ENCODE measurements around the gene CYBRD1. TPM values are rescaled to one million over a fixed set of nuclear protein-coding genes. Genes with fewer than 3 reads are reported as not detected.

CYBRD1 gene
- total and polyA plus RNA-seq, 8 donors = 12.2 to 150 (median 45.9) TPM

DNA sequence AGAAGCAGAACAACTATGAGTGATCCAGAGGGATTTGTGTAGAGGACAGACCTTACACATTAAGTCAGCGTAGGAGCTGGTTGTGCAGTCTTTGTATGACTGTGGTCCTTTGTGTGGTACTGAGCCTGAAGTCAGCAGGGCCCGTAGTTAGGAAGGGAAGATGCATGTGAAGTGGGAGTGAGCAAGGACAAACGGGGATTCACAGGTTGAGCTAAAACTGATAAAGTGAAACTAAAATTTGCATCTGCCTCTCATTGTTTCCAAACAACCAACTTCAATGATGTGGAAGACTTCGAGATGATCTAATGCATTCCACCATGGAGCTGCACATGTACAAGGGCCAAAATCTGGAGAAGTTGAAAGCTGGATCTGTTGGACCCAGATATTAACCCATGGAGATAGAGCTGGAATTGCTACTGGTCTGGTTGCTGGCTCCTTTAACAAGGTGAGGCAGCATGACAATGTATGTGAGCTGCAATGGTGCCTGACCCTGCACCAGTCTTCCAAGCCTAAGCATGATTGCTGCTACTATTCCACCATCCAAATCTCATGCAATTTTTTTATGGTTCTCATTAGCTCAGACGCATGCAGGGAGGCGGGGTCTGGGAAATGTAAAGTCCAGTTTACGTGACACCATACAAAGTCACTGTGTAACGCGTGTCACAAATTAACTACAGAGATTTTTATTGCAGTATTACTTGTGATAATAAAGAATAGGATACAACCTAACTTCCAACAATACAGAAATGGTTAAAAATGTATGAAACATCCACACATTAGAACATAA, 12.1 kb upstream of the CYBRD1 start:
- no peak overlapping the region for H3K4me3 ChIP-seq
- H3K27ac ChIP-seq = no peak overlapping the region
- H3K27me3 ChIP-seq = no peaks in the 10 kb centered on the region
- TF ChIP-seq, protein P1, sequence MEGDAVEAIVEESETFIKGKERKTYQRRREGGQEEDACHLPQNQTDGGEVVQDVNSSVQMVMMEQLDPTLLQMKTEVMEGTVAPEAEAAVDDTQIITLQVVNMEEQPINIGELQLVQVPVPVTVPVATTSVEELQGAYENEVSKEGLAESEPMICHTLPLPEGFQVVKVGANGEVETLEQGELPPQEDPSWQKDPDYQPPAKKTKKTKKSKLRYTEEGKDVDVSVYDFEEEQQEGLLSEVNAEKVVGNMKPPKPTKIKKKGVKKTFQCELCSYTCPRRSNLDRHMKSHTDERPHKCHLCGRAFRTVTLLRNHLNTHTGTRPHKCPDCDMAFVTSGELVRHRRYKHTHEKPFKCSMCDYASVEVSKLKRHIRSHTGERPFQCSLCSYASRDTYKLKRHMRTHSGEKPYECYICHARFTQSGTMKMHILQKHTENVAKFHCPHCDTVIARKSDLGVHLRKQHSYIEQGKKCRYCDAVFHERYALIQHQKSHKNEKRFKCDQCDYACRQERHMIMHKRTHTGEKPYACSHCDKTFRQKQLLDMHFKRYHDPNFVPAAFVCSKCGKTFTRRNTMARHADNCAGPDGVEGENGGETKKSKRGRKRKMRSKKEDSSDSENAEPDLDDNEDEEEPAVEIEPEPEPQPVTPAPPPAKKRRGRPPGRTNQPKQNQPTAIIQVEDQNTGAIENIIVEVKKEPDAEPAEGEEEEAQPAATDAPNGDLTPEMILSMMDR (IDR thresholded peaks at IDR 0.05) = no peak
- TF ChIP-seq EP300 (IDR thresholded peaks at IDR 0.05) = no peak
- TF ChIP-seq POLR2AphosphoS5 (IDR thresholded peaks at IDR 0.05) = no peak
- no peak for TF ChIP-seq POLR2A (IDR thresholded peaks at IDR 0.05)
- intact Hi-C loops (cut with DNase I; ENCODE audit: low total_unique reads) = no loop called here
- whole genome bisulfite sequencing, 5 donors = 83 to 96% (median 87%) methylated on average over 9 of the region's 9 CpGs
- H3K4me1 ChIP-seq = no peaks in the 10 kb centered on the region
- DNase-seq = no peak
- H3K9me3 ChIP-seq = no peaks in the 10 kb centered on the region
- no peaks in the 10 kb centered on the region for H3K36me3 ChIP-seq

DNA sequence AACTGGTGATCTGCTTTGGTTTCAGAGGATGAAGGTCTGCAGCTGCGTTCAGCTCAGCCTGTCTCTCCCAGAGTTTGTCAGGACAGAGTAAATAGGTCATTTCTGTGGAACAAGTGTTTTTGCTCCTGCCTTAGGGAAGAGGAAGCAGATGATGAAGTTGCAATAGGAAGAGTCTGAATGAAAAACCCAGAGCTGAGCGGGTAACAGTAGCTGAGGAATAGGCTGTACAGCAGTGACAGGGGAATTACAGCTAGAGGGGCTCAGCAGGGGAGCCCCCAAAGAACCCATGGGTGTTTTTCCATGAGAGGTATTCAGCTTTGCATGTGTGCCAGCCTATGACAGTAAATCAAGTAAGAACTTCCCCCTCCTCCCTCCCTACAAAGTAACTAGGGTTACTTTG, 10.3 kb upstream of the CYBRD1 start:
- intact Hi-C loops (cut with DNase I; ENCODE audit: low total_unique reads) = no loop called here
- WGBS, 5 donors = 69 to 81% (median 77%) methylated on average over 2 of the region's 2 CpGs
- H3K9me3 ChIP-seq = no peaks in the 10 kb centered on the region
- no peaks in the 10 kb centered on the region for H3K4me1 ChIP-seq
- no peak overlapping the region for H3K27ac ChIP-seq
- no peak overlapping the region for H3K4me3 ChIP-seq
- no peak for DNase-seq
- no peaks in the 10 kb centered on the region for H3K27me3 ChIP-seq
- no peaks in the 10 kb centered on the region for H3K36me3 ChIP-seq
- TF ChIP-seq EP300 (IDR thresholded peaks at IDR 0.05) = no peak
- TF ChIP-seq POLR2A (IDR thresholded peaks at IDR 0.05) = no peak

DNA sequence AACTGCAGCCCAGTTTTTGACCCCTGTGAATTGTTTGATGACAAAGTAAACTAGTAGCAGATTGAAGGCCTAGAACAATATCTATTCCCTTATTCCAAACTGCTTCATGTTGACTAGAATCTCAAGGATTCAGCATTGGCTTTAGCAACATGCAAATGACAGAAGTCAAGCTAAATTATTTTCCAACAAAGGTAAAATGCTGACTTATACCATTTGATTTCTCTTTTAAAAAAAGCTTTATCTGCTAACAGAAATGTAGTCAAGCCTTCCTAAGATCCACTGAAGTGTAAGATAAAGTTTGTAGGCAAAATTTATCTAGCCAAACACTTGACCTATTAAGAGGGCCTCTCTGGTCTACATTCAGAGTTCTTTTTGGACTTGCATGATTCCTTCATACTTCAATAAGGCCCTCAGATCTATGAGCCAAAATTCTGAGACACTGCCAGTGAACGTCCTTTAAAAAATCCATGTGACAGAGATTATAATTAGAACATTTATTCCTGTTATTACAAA, 9.5 kb upstream of the CYBRD1 start:
- Histone ChIP-seq H3K36me3 (no peaks in the 10 kb centered on the region), H3K4me3 (no peak overlapping the region), H3K27me3 (no peaks in the 10 kb centered on the region), H3K27ac (no peak overlapping the region), H3K4me1 (no peaks in the 10 kb centered on the region), H3K9me3 (no peaks in the 10 kb centered on the region)
- WGBS, 5 donors = 52 to 78% (median 67%) methylated on average over 1 of the region's 1 CpG
- intact Hi-C loops (cut with DNase I; ENCODE audit: low total_unique reads) = no loop called here
- TF ChIP-seq EP300 (IDR thresholded peaks at IDR 0.05) (no peak), POLR2A (IDR thresholded peaks at IDR 0.05) (no peak), POLR2AphosphoS5 (IDR thresholded peaks at IDR 0.05) (no peak)
- TF ChIP-seq, protein P1 (IDR thresholded peaks at IDR 0.05) = no peak
- DNase-seq = no peak

DNA sequence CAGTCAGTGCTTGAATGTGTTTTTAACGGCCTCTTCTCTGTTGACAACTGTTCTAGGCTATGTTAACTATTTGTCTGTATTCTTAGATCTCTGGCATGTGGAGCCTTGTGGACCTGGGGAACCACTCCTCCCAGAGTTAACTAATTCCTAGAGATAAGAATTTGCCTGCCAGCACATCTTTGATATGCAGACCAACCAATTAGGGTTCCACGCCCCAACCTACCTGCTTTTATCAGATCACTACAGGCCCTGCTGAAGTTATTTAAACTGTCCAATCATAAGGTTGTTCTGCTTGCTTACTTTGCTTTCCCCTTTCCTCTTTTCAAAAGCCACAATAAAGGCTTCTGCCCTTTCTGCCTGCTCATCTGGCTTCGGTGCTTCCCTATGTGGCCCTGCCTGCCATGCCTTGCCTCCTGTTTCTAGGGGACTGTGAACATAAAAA, 8.5 kb upstream of the CYBRD1 start:
- 21 to 45% (median 29%) methylated on average over 3 of the region's 3 CpGs for WGBS, 5 donors
- Histone ChIP-seq H3K27me3 (no peaks in the 10 kb centered on the region), H3K36me3 (no peaks in the 10 kb centered on the region), H3K27ac (no peak overlapping the region), H3K4me3 (no peak overlapping the region), H3K9me3 (no peaks in the 10 kb centered on the region), H3K4me1 (no peaks in the 10 kb centered on the region)
- TF ChIP-seq, protein P1 (IDR thresholded peaks at IDR 0.05) = no peak
- TF ChIP-seq POLR2AphosphoS5 (IDR thresholded peaks at IDR 0.05) (no peak), EP300 (IDR thresholded peaks at IDR 0.05) (no peak), POLR2A (IDR thresholded peaks at IDR 0.05) (no peak)
- intact Hi-C loops (cut with DNase I; ENCODE audit: low total_unique reads) = no loop called here
- no peak for DNase-seq
